Duodenal mucosa (tissue), 2 donors: ENCODE measurements around the gene PLA1A.

ENCODE experiments used
- H3K27ac ChIP-seq: one replicate; pipeline ENCODE4 v1.7.0; 2013; ENCODE audit warnings: low read depth, low read length
- H3K27me3 ChIP-seq, 2 donors: one replicate each; pipeline ENCODE4 v1.7.0; 2013; ENCODE audit warnings: low read length in 2 of 2, control low read depth in 1 of 2; ENCODE audit not compliant: insufficient read depth in 2 of 2, control insufficient read depth in 1 of 2
- H3K36me3 ChIP-seq, 2 donors: one replicate each; pipeline ENCODE4 v1.7.0; 2013; ENCODE audit warnings: low read length in 2 of 2, control low read depth in 1 of 2; ENCODE audit not compliant: insufficient read depth in 2 of 2, control insufficient read depth in 1 of 2
- H3K4me1 ChIP-seq, 2 donors: one replicate each; pipeline ENCODE4 v1.7.0; 2013; ENCODE audit warnings: low read length in 2 of 2, control low read depth in 1 of 2; ENCODE audit not compliant: insufficient read depth in 2 of 2, control insufficient read depth in 1 of 2
- H3K4me3 ChIP-seq, 2 donors: one replicate each; pipeline ENCODE4 v1.7.0; 2013; ENCODE audit warnings: low read length in 2 of 2, low read depth in 1 of 2
- H3K9ac ChIP-seq, 2 donors: one replicate each; pipeline ENCODE4 v1.7.0; 2013; ENCODE audit warnings: low read length in 2 of 2, low read depth in 1 of 2
- H3K9me3 ChIP-seq, 2 donors: one replicate each; pipeline ENCODE4 v1.7.0; 2013; ENCODE audit warnings: low read length in 2 of 2, control low read depth in 1 of 2; ENCODE audit not compliant: control insufficient read depth in 1 of 2

The PLA1A gene

GRCh38 chr3:119632216-119632615, 34.5 kb downstream of the PLA1A start:
- H3K4me3 ChIP-seq, result no peak overlapping the region
- no peak overlapping the region for H3K9ac ChIP-seq
- H3K27ac ChIP-seq, result no peak overlapping the region
- H3K27me3 ChIP-seq, result peaks cover 0 to 4% of the 10 kb centered on the region in 2 donors
- no peaks in the 10 kb centered on the region for H3K9me3 ChIP-seq
- H3K4me1 ChIP-seq, result peaks cover 3 to 7% of the 10 kb centered on the region in 2 donors
- H3K36me3 ChIP-seq, result no peaks in the 10 kb centered on the region

DNA sequence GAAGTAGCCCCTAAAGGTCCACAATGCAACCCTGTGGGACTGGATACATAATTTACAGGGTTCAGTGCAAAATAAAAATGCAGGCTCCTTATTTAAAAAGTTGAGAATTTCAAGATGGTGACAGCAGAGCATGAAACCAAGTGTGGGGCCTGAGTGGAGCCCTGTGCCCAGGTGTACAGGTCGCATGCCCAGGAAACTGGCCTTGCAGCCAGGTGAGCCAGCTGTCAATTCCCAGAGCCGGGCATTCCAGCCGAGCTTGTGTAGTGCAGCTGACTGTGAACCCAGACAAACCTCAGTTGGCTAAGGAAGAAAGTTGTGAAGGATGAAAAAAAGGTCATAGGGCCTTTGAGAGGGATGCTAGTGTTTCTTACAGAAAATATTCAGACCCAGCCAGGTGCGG, 35.1 kb downstream of the PLA1A start:
- H3K9ac ChIP-seq, result no peak overlapping the region
- no peaks in the 10 kb centered on the region for H3K36me3 ChIP-seq
- peaks cover 3 to 7% of the 10 kb centered on the region in 2 donors for H3K4me1 ChIP-seq
- peaks cover 0 to 2% of the 10 kb centered on the region in 2 donors for H3K27me3 ChIP-seq
- H3K9me3 ChIP-seq, result no peaks in the 10 kb centered on the region
- H3K27ac ChIP-seq, result no peak overlapping the region
- H3K4me3 ChIP-seq, result no peak overlapping the region

DNA sequence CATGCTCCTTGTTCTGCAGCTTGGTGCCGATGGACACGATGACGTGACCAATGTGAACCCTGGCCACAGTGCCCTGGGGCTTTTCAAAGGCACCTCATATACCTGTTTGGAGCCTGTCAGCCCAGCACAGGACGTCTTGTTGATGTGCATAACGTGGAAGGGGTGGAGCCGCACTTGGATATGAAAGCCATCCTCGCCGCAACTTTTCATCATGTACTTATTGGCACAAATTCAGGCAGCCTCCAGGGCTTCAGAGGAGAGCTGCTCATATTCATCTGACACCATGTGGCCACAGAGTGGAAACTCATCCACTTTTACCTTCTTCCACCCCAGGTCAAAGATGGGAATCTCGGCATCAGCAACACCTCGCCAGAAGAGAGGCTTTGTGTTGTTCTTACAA, 38.0 kb downstream of the PLA1A start:
- no peak overlapping the region for H3K4me3 ChIP-seq
- no peaks in the 10 kb centered on the region for H3K27me3 ChIP-seq
- no peaks in the 10 kb centered on the region for H3K9me3 ChIP-seq
- no peak overlapping the region for H3K9ac ChIP-seq
- no peak overlapping the region for H3K27ac ChIP-seq
- peaks cover 0 to 7% of the 10 kb centered on the region in 2 donors for H3K4me1 ChIP-seq
- no peaks in the 10 kb centered on the region for H3K36me3 ChIP-seq

DNA sequence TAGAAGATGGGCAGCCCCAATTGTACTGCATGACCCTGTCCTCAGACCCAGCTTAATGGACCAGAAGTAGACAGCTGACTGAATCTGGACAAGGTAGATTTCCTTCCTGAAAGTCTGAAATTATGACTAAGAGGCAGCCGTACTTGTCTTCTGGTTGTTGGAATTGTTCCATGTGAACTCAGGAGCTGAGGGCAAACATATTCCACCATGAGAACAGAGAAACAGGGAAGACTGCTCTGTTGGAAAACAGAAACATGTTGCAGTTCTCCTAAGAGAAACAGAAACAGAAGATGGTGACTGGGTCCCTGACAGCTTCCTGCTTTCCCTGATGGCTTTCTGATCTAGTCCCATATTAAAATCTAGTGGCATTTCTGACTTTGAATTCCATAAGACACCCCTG, 38.6 kb downstream of the PLA1A start:
- Histone ChIP-seq H3K27ac (no peak overlapping the region), H3K27me3 (no peaks in the 10 kb centered on the region), H3K9me3 (peaks cover 0 to 2% of the 10 kb centered on the region in 2 donors), H3K4me1 (peaks cover 0 to 7% of the 10 kb centered on the region in 2 donors), H3K4me3 (no peak overlapping the region), H3K9ac (no peak overlapping the region), H3K36me3 (no peaks in the 10 kb centered on the region)

DNA sequence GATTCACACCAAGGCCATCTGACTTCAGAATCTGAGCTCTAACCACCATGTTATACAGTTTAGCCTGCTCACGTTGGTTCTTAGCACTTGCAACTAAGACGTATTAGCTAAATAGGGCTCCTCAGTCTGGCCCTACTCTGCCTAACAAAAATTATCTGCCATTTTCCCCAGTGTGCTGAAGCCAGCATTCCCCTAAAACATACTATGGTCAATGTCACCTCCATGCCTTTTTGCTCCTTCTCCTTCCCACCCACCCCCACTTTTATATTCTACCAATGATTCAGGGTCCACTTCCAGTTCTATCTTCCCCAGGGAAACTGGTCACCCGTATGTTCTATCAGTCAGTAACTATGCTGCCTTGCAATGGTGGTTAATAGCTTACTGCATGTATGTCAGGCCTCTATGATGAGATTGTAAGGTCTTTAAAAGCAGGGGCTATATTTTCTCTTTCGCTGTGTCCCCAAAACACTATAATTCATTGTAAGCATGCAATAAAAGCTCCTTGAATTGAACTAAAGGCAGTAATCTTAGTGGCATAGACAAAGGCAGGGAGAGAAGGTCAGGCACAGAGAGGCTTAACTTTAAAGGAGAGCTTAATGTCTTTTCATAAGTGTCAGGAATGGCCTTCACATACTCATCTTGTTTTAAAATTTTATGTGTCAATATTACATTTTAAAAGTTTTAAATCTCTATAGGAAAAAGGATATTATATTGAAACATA, 39.4 kb downstream of the PLA1A start:
- H3K36me3 ChIP-seq, result peaks cover 0 to under 1% of the 10 kb centered on the region in 2 donors
- no peak overlapping the region for H3K9ac ChIP-seq
- H3K27ac ChIP-seq, result peak overlapping the region; percentile 22

GRCh38 chr3:119637679-119638477, 40.2 kb downstream of the PLA1A start:
- H3K27ac ChIP-seq, result peak overlapping the region; percentile 61
- no peak overlapping the region for H3K9ac ChIP-seq
- peaks cover 0 to 3% of the 10 kb centered on the region in 2 donors for H3K36me3 ChIP-seq
- no peak overlapping the region for H3K4me3 ChIP-seq
- H3K4me1 ChIP-seq, result peaks cover 0 to 7% of the 10 kb centered on the region in 2 donors
- H3K9me3 ChIP-seq, result peaks cover 0 to 3% of the 10 kb centered on the region in 2 donors
- no peaks in the 10 kb centered on the region for H3K27me3 ChIP-seq

More for the DNA sequence above, 39.4 kb downstream of the PLA1A start:
- H3K27me3 ChIP-seq, result no peaks in the 10 kb centered on the region
- peaks cover 0 to 7% of the 10 kb centered on the region in 2 donors for H3K4me1 ChIP-seq
- no peak overlapping the region for H3K4me3 ChIP-seq
- H3K9me3 ChIP-seq, result peaks cover 0 to 3% of the 10 kb centered on the region in 2 donors

DNA sequence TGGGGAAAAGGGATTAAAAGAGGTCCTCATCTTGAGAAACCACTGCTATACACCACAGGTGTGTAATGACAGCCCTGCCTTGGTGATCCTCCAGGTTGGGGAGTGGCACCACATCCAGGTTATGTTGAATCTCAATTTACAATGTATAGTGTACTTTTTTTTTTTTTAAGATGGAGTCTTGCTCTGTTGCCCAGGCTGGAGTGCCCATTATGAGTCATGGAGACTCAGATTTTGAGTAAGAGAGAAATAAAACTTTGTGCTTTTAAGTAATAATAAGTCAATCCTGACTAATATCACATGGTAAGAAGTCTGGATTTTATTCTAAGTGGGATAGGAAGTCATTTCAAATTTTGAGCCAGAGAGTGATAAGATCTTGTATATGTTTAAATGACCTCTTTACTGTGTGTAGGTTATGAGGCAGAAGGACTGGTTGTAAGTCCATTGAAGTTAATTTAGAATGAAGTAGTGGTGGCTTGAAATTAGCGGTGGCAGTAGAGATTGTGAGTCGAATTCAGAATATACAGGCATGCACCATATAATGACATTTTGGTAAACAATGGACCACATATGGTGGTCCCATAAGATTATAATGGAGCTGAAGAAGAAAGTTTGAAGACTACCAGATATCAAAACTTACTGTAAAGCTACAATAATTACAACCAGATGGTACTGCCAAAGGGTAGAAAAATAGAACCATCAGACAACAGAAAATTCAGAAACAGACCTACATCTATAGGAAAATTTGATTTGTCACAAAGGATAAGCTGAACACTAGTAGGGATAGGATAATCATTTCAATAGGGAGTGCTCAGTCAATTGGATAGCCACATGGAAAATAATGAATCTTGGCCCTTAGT, 42.0 kb downstream of the PLA1A start:
- Histone ChIP-seq H3K4me1 (peaks cover 0 to 7% of the 10 kb centered on the region in 2 donors), H3K9me3 (peaks cover 0 to 3% of the 10 kb centered on the region in 2 donors), H3K27ac (no peak overlapping the region)

GRCh38 chr3:119641416-119641815, 43.7 kb downstream of the PLA1A start:
- peaks cover 0 to 3% of the 10 kb centered on the region in 2 donors for H3K9me3 ChIP-seq
- H3K9ac ChIP-seq, result no peak overlapping the region
- no peaks in the 10 kb centered on the region for H3K27me3 ChIP-seq
- peaks cover 0 to 3% of the 10 kb centered on the region in 2 donors for H3K36me3 ChIP-seq
- no peak overlapping the region for H3K4me3 ChIP-seq
- no peak overlapping the region for H3K27ac ChIP-seq
- H3K4me1 ChIP-seq, result peaks cover 0 to 7% of the 10 kb centered on the region in 2 donors

More for the DNA sequence above, 42.0 kb downstream of the PLA1A start:
- peaks cover 0 to 3% of the 10 kb centered on the region in 2 donors for H3K36me3 ChIP-seq
- H3K4me3 ChIP-seq, result no peak overlapping the region
- H3K9ac ChIP-seq, result no peak overlapping the region
- no peaks in the 10 kb centered on the region for H3K27me3 ChIP-seq

DNA sequence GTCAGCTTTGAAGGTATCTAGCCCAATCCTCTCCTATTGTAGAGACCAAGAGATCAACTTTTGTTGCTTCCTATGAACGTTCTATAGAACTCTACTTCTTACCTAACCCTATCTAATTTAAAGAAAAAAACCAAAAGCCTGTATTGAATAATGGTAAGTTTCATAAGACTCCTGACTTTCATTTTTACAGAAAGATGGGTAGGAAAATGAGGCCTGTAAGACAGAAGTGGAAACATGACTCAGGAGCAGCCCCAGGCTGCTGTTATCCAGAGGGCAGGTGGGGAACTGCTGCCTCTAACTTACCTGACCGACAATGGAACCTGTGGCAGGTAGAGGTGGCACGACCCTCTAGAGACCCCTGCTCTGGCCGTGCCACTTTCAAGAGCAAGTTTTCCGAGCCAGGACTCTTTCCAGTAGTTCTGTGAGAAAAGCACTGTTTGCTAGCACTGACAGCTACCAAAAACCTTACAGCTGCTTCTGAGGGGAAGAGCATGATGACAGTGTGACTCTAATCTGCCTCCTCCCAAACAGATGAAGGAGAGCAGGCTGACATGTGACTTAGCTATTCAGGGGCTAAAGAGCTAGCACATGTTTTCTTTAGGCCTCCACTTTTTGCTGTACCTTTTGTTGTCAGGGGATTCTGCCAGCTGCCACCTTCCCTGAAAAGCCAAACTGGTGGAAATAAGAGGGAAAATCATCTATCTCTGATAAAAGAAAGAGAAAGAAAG, 45.2 kb downstream of the PLA1A start:
- H3K36me3 ChIP-seq, result peaks cover 0 to 3% of the 10 kb centered on the region in 2 donors
- H3K27ac ChIP-seq, result no peak overlapping the region
- no peak overlapping the region for H3K4me3 ChIP-seq
- H3K9me3 ChIP-seq, result peaks cover 0 to 3% of the 10 kb centered on the region in 2 donors
- no peak overlapping the region for H3K9ac ChIP-seq
- no peaks in the 10 kb centered on the region for H3K27me3 ChIP-seq
- H3K4me1 ChIP-seq, result peaks cover 0 to 3% of the 10 kb centered on the region in 2 donors
